H1 (cell line): ENCODE measurements around the gene ARID3B. TPM values are rescaled to one million over a fixed set of nuclear protein-coding genes. Genes with fewer than 3 reads are reported as not detected.

Source experiments
- CTCF ChIA-PET: fragments of 300-600 bp; sonication (Branson Sonifier 250); formaldehyde crosslinking; loops from one replicate; lab custom pipeline; 2021; ENCODE audit not compliant: partially characterized antibody; lab: Charles Lee
- POLR2A ChIA-PET: fragments of 300-600 bp; sonication (Branson Sonifier 250); formaldehyde crosslinking; loops from one replicate; lab custom pipeline; 2021; ENCODE audit warnings: inconsistent platforms; ENCODE audit not compliant: partially characterized antibody; lab: Charles Lee
- DNase-seq, 2 experiments: peaks; one replicate each; pipeline versions ENCODE4 v3.0.0 to v3.0.0-alpha.2; 2010 to 2022; ENCODE audit warnings: low spot score in 2 of 2, low read depth in 1 of 2, mixed read lengths in 1 of 2
- FAIRE-seq: peaks from 2 replicates; lab custom pipeline; 2011; peaks lifted over from hg19 to GRCh38; lab: Jason Lieb, UNC
- H2AFZ ChIP-seq: 2 replicates; pipeline ENCODE4 v1.8.1; 2012; ENCODE audit warnings: low read length, inconsistent platforms
- H2AK5ac ChIP-seq: 2 replicates; pipeline ENCODE4 v1.6.1; 2013; ENCODE audit warnings: low read depth, low read length
- H2BK120ac ChIP-seq: replicated peaks from 2 replicates; pipeline ENCODE3; 2013; ENCODE audit warnings: low read depth, low read length, inconsistent platforms
- H2BK12ac ChIP-seq: 2 replicates; pipeline ENCODE4 v1.6.1; 2013; ENCODE audit warnings: low read depth, low read length
- H2BK15ac ChIP-seq: 2 replicates; pipeline ENCODE4 v1.6.1; 2013; ENCODE audit warnings: low read length
- H2BK20ac ChIP-seq: 2 replicates; pipeline ENCODE4 v1.6.1; 2013; ENCODE audit warnings: low read length
- H2BK5ac ChIP-seq: 2 replicates; pipeline ENCODE4 v1.6.1; 2013; ENCODE audit warnings: low read depth, low read length
- H3K14ac ChIP-seq: 2 replicates; pipeline ENCODE4 v1.6.1; 2013; ENCODE audit warnings: inconsistent platforms; ENCODE audit not compliant: insufficient read length
- H3K18ac ChIP-seq: 2 replicates; pipeline ENCODE4 v1.6.1; 2013; ENCODE audit warnings: low read length; ENCODE audit errors: extremely low read depth
- H3K23ac ChIP-seq: 2 replicates; pipeline ENCODE4 v1.6.1; 2013; ENCODE audit warnings: inconsistent platforms; ENCODE audit not compliant: insufficient read length
- H3K23me2 ChIP-seq: 2 replicates; pipeline ENCODE4 v1.6.1; 2013; ENCODE audit warnings: low read depth, low read length
- H3K27ac ChIP-seq: 2 replicates; pipeline ENCODE4 v1.6.1; 2011; ENCODE audit warnings: low read depth, low read length, inconsistent platforms
- H3K27me3 ChIP-seq, 4 experiments: replicated peaks in 1 of 4; 1 replicate in 1 of 4; 2 replicates in 3 of 4; pipeline versions ENCODE4 v1.6.1 to v1.8.1; 2011 to 2013; ENCODE audit warnings: low read length in 3 of 4, mild to moderate bottlenecking in 3 of 4, inconsistent platforms in 2 of 4, mixed read lengths in 2 of 4, moderate library complexity in 1 of 4; ENCODE audit not compliant: control insufficient read depth in 3 of 4, insufficient read depth in 3 of 4; ENCODE audit errors: extremely low read depth in 1 of 4
- H3K36me3 ChIP-seq, 4 experiments: 2 replicates each; pipeline versions ENCODE4 v1.6.1 to v1.8.1; 2011 to 2013; ENCODE audit warnings: mild to moderate bottlenecking in 4 of 4, low read length in 3 of 4, moderate library complexity in 2 of 4, control low read depth in 1 of 4, inconsistent platforms in 1 of 4; ENCODE audit not compliant: insufficient read depth in 4 of 4, control insufficient read depth in 2 of 4
- H3K4ac ChIP-seq: replicated peaks from 2 replicates; pipeline ENCODE3; 2013; ENCODE audit warnings: low read length, low read depth, mixed read lengths, inconsistent platforms; ENCODE audit not compliant: insufficient read length
- H3K4me1 ChIP-seq, 4 experiments: replicated peaks in 1 of 4; 1 replicate in 1 of 4; 2 replicates in 3 of 4; pipeline versions ENCODE4 v1.6.1 to v1.8.1; 2011 to 2013; ENCODE audit warnings: low read length in 3 of 4, inconsistent platforms in 2 of 4, mixed read lengths in 1 of 4; ENCODE audit not compliant: insufficient read depth in 4 of 4, control insufficient read depth in 3 of 4
- H3K4me2 ChIP-seq, 2 experiments: 2 replicates each; pipeline versions ENCODE4 v1.6.1 to v1.8.1; 2011 to 2013; ENCODE audit warnings: low read depth in 2 of 2, low read length in 2 of 2, control low read depth in 1 of 2, inconsistent platforms in 1 of 2, mild to moderate bottlenecking in 1 of 2; ENCODE audit not compliant: insufficient read depth in 1 of 2
- H3K4me3 ChIP-seq, 4 experiments: fragments of 200-600, 300-600 bp in 1 of 4; sonication (generic), shearing (Covaris generic), sonication (Bioruptor Twin) in 1 of 4; 2 replicates each; pipeline versions ENCODE4 v1.5.1 to v1.8.1; 2011 to 2016; ENCODE audit warnings: low read length in 4 of 4, low read depth in 3 of 4, control low read depth in 2 of 4, inconsistent platforms in 2 of 4, mild to moderate bottlenecking in 2 of 4, mixed read lengths in 1 of 4, moderate library complexity in 1 of 4; ENCODE audit not compliant: insufficient read depth in 2 of 4; ENCODE audit errors: extremely low read depth in 1 of 4
- H3K56ac ChIP-seq: replicated peaks from 2 replicates; pipeline ENCODE3; 2013; ENCODE audit warnings: low read depth, mild to moderate bottlenecking, mixed read lengths, low read length, inconsistent platforms; ENCODE audit not compliant: insufficient read length
- H3K79me1 ChIP-seq: 2 replicates; pipeline ENCODE4 v1.6.1; 2013; ENCODE audit warnings: low read depth, low read length, control low read depth
- H3K79me2 ChIP-seq, 2 experiments: 2 replicates each; pipeline versions ENCODE4 v1.6.1 to v1.8.1; 2012 to 2013; ENCODE audit warnings: low read length in 2 of 2, mild to moderate bottlenecking in 2 of 2, inconsistent platforms in 1 of 2; ENCODE audit not compliant: insufficient read depth in 2 of 2, control insufficient read depth in 1 of 2
- H3K9ac ChIP-seq, 4 experiments: replicated peaks in 1 of 4; 1 replicate in 1 of 4; 2 replicates in 3 of 4; pipeline versions ENCODE4 v1.6.1 to v1.8.1; 2011 to 2013; ENCODE audit warnings: low read depth in 3 of 4, low read length in 3 of 4, control low read depth in 2 of 4, mild to moderate bottlenecking in 2 of 4, moderate library complexity in 2 of 4, inconsistent platforms in 1 of 4; ENCODE audit errors: extremely low read depth in 1 of 4
- H3K9me3 ChIP-seq, 2 experiments: 2 replicates each; pipeline versions ENCODE4 v1.6.1 to v1.8.1; 2012 to 2013; ENCODE audit warnings: mild to moderate bottlenecking in 2 of 2, moderate library complexity in 2 of 2, control low read depth in 1 of 2, inconsistent platforms in 1 of 2, low read depth in 1 of 2, low read length in 1 of 2, mixed read lengths in 1 of 2; ENCODE audit not compliant: insufficient read depth in 2 of 2
- H4K20me1 ChIP-seq, 2 experiments: replicated peaks in 1 of 2; 2 replicates each; pipeline versions ENCODE3 to v1.8.1; 2011 to 2013; ENCODE audit warnings: inconsistent platforms in 2 of 2, low read length in 2 of 2, mild to moderate bottlenecking in 1 of 2; ENCODE audit not compliant: insufficient read depth in 2 of 2, control insufficient read depth in 1 of 2
- H4K5ac ChIP-seq: 2 replicates; pipeline ENCODE4 v1.6.1; 2013; ENCODE audit warnings: low read length, low read depth, mixed read lengths, inconsistent platforms; ENCODE audit not compliant: insufficient read length
- H4K8ac ChIP-seq: 2 replicates; pipeline ENCODE4 v1.8.0; 2013; ENCODE audit warnings: mild to moderate bottlenecking, moderate library complexity, low read length, inconsistent platforms; ENCODE audit not compliant: insufficient read depth; ENCODE audit errors: extremely low read depth
- H4K91ac ChIP-seq: replicated peaks from 2 replicates; pipeline ENCODE3; 2013; ENCODE audit warnings: low read length, mixed read lengths, inconsistent platforms; ENCODE audit not compliant: insufficient read length
- ATF3 ChIP-seq: IDR thresholded peaks from 2 replicates; pipeline ENCODE4 v1.6.1; 2011; ENCODE audit warnings: low read depth, mild to moderate bottlenecking, low read length; ENCODE audit not compliant: insufficient read depth
- CREB1 ChIP-seq: IDR thresholded peaks from 2 replicates; pipeline ENCODE4 v1.6.1; 2012; ENCODE audit warnings: inconsistent platforms
- JUND ChIP-seq: IDR thresholded peaks from 2 replicates; pipeline ENCODE4 v1.6.1; 2011; ENCODE audit warnings: mild to moderate bottlenecking, improper control_type of control experiment, low read length
- KDM1A ChIP-seq: fragments of 200-600, 300-600 bp; sonication (generic); IDR thresholded peaks from 2 replicates; pipeline ENCODE4 v1.7.1; 2016; ENCODE audit warnings: mild to moderate bottlenecking, low read length, borderline replicate concordance
- MAFK ChIP-seq: IDR thresholded peaks from 2 replicates; pipeline ENCODE4 v1.6.1; 2012; ENCODE audit warnings: low read depth, mild to moderate bottlenecking, improper control_type of control experiment, low read length
- NRF1 ChIP-seq: IDR thresholded peaks from 2 replicates; pipeline ENCODE4 v1.6.1; 2011; ENCODE audit warnings: mild to moderate bottlenecking, low read depth, low read length, improper control_type of control experiment
- RBBP5 ChIP-seq: IDR thresholded peaks from 2 replicates; pipeline ENCODE4 v1.7.1; 2012; ENCODE audit warnings: low read depth, mild to moderate bottlenecking, inconsistent platforms, low read length, moderate library complexity, borderline replicate concordance
- SIN3A ChIP-seq, 2 experiments: IDR thresholded peaks in 1 of 2; conservative IDR thresholded peaks in 1 of 2; 2 replicates each; pipeline ENCODE4 v1.6.1; 2011 to 2012; ENCODE audit warnings: low read length in 2 of 2, improper control_type of control experiment in 1 of 2, low read depth in 1 of 2, mild to moderate bottlenecking in 1 of 2
- SIRT6 ChIP-seq: IDR thresholded peaks from one replicate; pipeline ENCODE4 v1.7.1; 2012; ENCODE audit warnings: low read length, inconsistent platforms
- SIX5 ChIP-seq: IDR thresholded peaks from 2 replicates; pipeline ENCODE4 v1.6.1; 2011; ENCODE audit warnings: mild to moderate bottlenecking, low read depth, low read length
- TAF7 ChIP-seq: optimal IDR thresholded peaks from 2 replicates; pipeline ENCODE3; 2011; ENCODE audit warnings: low read depth, mild to moderate bottlenecking, inconsistent platforms, low read length, moderate library complexity, borderline replicate concordance
- ZNF274 ChIP-seq: IDR thresholded peaks from 2 replicates; pipeline ENCODE4 v1.7.0; 2012; ENCODE audit warnings: low read length, borderline replicate concordance; ENCODE audit errors: extremely low read depth
- WGBS, 2 experiments: shearing (Covaris generic) in 1 of 2; methylation state at CpG; one replicate each; pipeline versions ENCODE4 v1.1.6 to v1.1.7; 2013 to 2015; ENCODE audit warnings: low lambda C conversion rate in 2 of 2, mixed read lengths in 2 of 2, inconsistent platforms in 1 of 2, low coverage in 1 of 2, missing lambda C conversion rate in 1 of 2; ENCODE audit not compliant: insufficient replicate concordance in 2 of 2, insufficient coverage in 1 of 2, insufficient read length in 1 of 2; ENCODE audit errors: extremely low coverage in 1 of 2, missing lambda C conversion rate in 1 of 2; 5-methylcytosine and 5-hydroxymethylcytosine counted together
- polyA plus RNA-seq, 7 experiments: library from polyadenylated mRNA; depleted of rRNA in 3 of 7; stranded (reverse) in 5 of 7; unstranded in 2 of 7; fragments of >200 nt in 5 of 7; fragments of 200-250 nt in 2 of 7; gene quantifications; 1 replicate in 5 of 7; 2 replicates in 1 of 7; 4 replicates in 1 of 7; pipeline versions ENCODE4 v1.2.1 to v1.2.3, GENCODE V29; 2011 to 2013; ENCODE audit warnings: missing spikeins in 2 of 7, mixed read lengths in 2 of 7
- total RNA-seq: library from RNA; stranded (reverse); fragmentation: NEBNext Ultra II Directional; extraction: Animal tissue kit (Norgen Biotek cat#: 25700); gene quantifications from 2 replicates; pipeline ENCODE4 v1.2.1, GENCODE V29; 2021

ARID3B gene
- total and polyA plus RNA-seq, 2 of the 8 experiments (the other 6 are each of a cell fraction or from before 2014, with no cell fraction given): 81.0 to 115 TPM

GRCh38 chr15:74618841-74619596 lies 78.0 kb downstream of the ARID3B start:
- no peak overlapping the region for H3K14ac ChIP-seq
- no peak for DNase-seq
- H3K9me3 ChIP-seq: no peaks in the 10 kb centered on the region
- H2BK12ac ChIP-seq: no peak overlapping the region
- H3K4ac ChIP-seq: no peak overlapping the region
- H4K8ac ChIP-seq: 0 out of 2 replicates have a peak overlapping the region, but pooled peaks have one; percentile 18
- ChIA-PET POLR2A (interaction anchor here (0.6 to 2.7 kb wide), 7 partner anchors 8 to 153 kb away, joined by 3 to 8 read pairs (median 3); no protein-coding TSS in a partner anchor), CTCF (interaction anchor here (0.7 to 37.5 kb wide), 8 partner anchors 9 to 291 kb away, joined by 3 to 1439 read pairs (median 4); partner anchors contain the start of genes CSK and CYP1A2)
- no peak overlapping the region for H2AK5ac ChIP-seq
- H3K27me3 ChIP-seq: no peaks in the 10 kb centered on the region
- WGBS, 2 experiments: 90% methylated on average over 15 of the region's 15 CpGs; no CpG with 5 or more reads in 1 of the 2 experiments
- no peak overlapping the region for H4K5ac ChIP-seq
- peaks cover 16% of the 10 kb centered on the region; the same call in 1 of the 2 replicates for H3K23me2 ChIP-seq
- H4K20me1 ChIP-seq: peaks cover 26 to 64% of the 10 kb centered on the region in 2 experiments
- no peak overlapping the region for H3K9ac ChIP-seq
- no peak overlapping the region for H4K91ac ChIP-seq
- H2BK5ac ChIP-seq: no peak overlapping the region
- H3K18ac ChIP-seq: no peak overlapping the region
- no peak overlapping the region for H2AFZ ChIP-seq
- H3K79me2 ChIP-seq: peaks cover 14 to 46% of the 10 kb centered on the region in 2 experiments
- H3K4me2 ChIP-seq: no peak overlapping the region
- no peak overlapping the region for H3K23ac ChIP-seq
- no peak for FAIRE-seq
- no peak overlapping the region for H3K27ac ChIP-seq
- no peak overlapping the region for H3K56ac ChIP-seq
- H3K4me1 ChIP-seq: peaks cover 0 to 5% (median 2%) of the 10 kb centered on the region in 4 experiments; a peak in 5 of 7 replicates
- H3K4me3 ChIP-seq: no peak overlapping the region
- no peak overlapping the region for H2BK20ac ChIP-seq
- H2BK120ac ChIP-seq: no peak overlapping the region
- no peak overlapping the region for H2BK15ac ChIP-seq
- H3K36me3 ChIP-seq: peaks cover 18 to 29% (median 26%) of the 10 kb centered on the region in 4 experiments
- peaks cover 15% of the 10 kb centered on the region for H3K79me1 ChIP-seq
- no peak for TF ChIP-seq SIRT6
- no peak for TF ChIP-seq SIN3A (conservative IDR thresholded peaks at IDR 0.05 in 1 of 2, IDR thresholded peaks at IDR 0.05 in 1 of 2; ENCODE audit: low read depth in 1 of 2, low read length in 2 of 2)
- no peak for TF ChIP-seq SIX5
- no peak for TF ChIP-seq NRF1
- TF ChIP-seq MAFK: no peak
- no peak for TF ChIP-seq RBBP5
- no peak for TF ChIP-seq TAF7
- TF ChIP-seq ZNF274: no peak
- no peak for TF ChIP-seq KDM1A
- TF ChIP-seq ATF3: no peak
- no peak for TF ChIP-seq CREB1
- TF ChIP-seq JUND: no peak
